Ovary (tissue), 9 donors: ENCODE data around the gene EIF6. TPM values are rescaled to one million over a fixed set of nuclear protein-coding genes. Genes with fewer than 3 reads are reported as not detected.

Experiments used
- DNase-seq, 5 donors: peaks; one replicate each; pipeline ENCODE4 v3.0.0-alpha.2; 2019 to 2020
- H3K27ac ChIP-seq, 2 donors: fragments of 200-600 bp; one replicate each; pipeline versions ENCODE4 v1.5.1 to v1.8.0; 2019 to 2022
- H3K27me3 ChIP-seq: fragments of 200-600 bp; one replicate; pipeline ENCODE4 v1.8.0; 2022
- H3K36me3 ChIP-seq: fragments of 200-600 bp; sonication (generic); one replicate; pipeline ENCODE4 v1.5.1; 2019
- H3K4me1 ChIP-seq: one replicate; pipeline ENCODE4 v1.8.1; 2013; ENCODE audit warnings: mild to moderate bottlenecking, moderate library complexity; ENCODE audit not compliant: insufficient read depth
- H3K4me3 ChIP-seq: fragments of 200-600 bp; sonication (generic); one replicate; pipeline ENCODE4 v1.5.1; 2017
- H3K9me3 ChIP-seq, 2 donors: fragments of 200-600 bp in 1 of 2; sonication (generic) in 1 of 2; one replicate each; pipeline versions ENCODE4 v1.5.1 to v1.8.1; 2013 to 2019; ENCODE audit warnings: mild to moderate bottlenecking in 1 of 2, moderate library complexity in 1 of 2
- EP300 ChIP-seq: sonication (generic); formaldehyde crosslinking; IDR thresholded peaks from one replicate; pipeline ENCODE4 v1.6.1; 2017; ENCODE audit warnings: antibody characterized with exemption
- POLR2A ChIP-seq: fragments of 450-650 bp; IDR thresholded peaks from one replicate; pipeline ENCODE4 v1.6.1; 2017; ENCODE audit warnings: antibody characterized with exemption, mild to moderate bottlenecking, moderate library complexity
- WGBS, 3 donors: extraction: QIAGEN DNeasy Blood & Tissue Kit in 1 of 3; methylation state at CpG; one replicate each; pipeline versions ENCODE4 v1.1.5 to v1.1.7; 2013 to 2017; 5-methylcytosine and 5-hydroxymethylcytosine counted together
- intact Hi-C, 4 donors: fragments of 100-400 bp; cut with DNase I; formaldehyde crosslinking; loops; one replicate each; pipeline versions ENCODE4 v1.11.0 to v1.15.1; 2022 to 2023
- polyA plus RNA-seq, 2 donors: library from polyadenylated mRNA; stranded (reverse); fragments of 200-250 nt in 1 of 2; fragments of 350-450 nt in 1 of 2; fragmentation: Illumina TruSeq in 1 of 2; extraction: RNeasy Lipid Tissue Mini Kit (QIAGEN cat#74804) in 1 of 2; gene quantifications; one replicate each; pipeline ENCODE4 v1.2.3, GENCODE V29; 2013 to 2014
- total RNA-seq, 7 donors: library from RNA; depleted of rRNA in 2 of 7; stranded (reverse); fragments of >200 nt in 2 of 7; fragmentation: NEBNext Ultra II Directional in 3 of 7; extraction: Animal tissue kit (Norgen Biotek cat#: 25700) in 3 of 7; gene quantifications; one replicate each; pipeline versions ENCODE4 v1.1.0 to v1.2.4, GENCODE V29; 2016 to 2023
- TF ChIP-seq, protein P1 (sequence below), 3 donors: fragments of 450-650 bp in 2 of 3; fragments of 200-600 bp in 1 of 3; IDR thresholded peaks; one replicate each; pipeline versions ENCODE4 v1.5.1 to v1.8.0; 2016 to 2022; ENCODE audit warnings: antibody characterized with exemption in 3 of 3, mild to moderate bottlenecking in 1 of 3
- donor health status: DM: no; HTN: no; CAD: no; lungs with moderate emphysema.
- donor health status: DM: no; HTN: no; CAD: no.
- donor health status: Bipolar disorder and iron deficiency.
- donor health status: DM: yes; HTN: yes; CAD: no.
- donor health status: DM: no; HTN: no; CAD: no.
- donor health status: DM: yes; HTN: yes; CAD: no.

EIF6 gene
- total and polyA plus RNA-seq, 9 donors, result 36.6 to 93.1 (median 69.8) TPM

GRCh38 chr20:35238170-35238569 lies 46.4 kb downstream of the EIF6 start:
- Histone ChIP-seq H3K4me3 (no peak overlapping the region), H3K27ac (no peak overlapping the region), H3K9me3 (no peaks in the 10 kb centered on the region), H3K4me1 (no peaks in the 10 kb centered on the region), H3K36me3 (no peaks in the 10 kb centered on the region), H3K27me3 (no peaks in the 10 kb centered on the region)
- WGBS, 3 donors, result 86 to 98% (median 88%) methylated on average over 4 of the region's 4 CpGs
- intact Hi-C loops, result no loop called here
- no peak for TF ChIP-seq POLR2A
- no peak for TF ChIP-seq EP300
- TF ChIP-seq, protein P1, sequence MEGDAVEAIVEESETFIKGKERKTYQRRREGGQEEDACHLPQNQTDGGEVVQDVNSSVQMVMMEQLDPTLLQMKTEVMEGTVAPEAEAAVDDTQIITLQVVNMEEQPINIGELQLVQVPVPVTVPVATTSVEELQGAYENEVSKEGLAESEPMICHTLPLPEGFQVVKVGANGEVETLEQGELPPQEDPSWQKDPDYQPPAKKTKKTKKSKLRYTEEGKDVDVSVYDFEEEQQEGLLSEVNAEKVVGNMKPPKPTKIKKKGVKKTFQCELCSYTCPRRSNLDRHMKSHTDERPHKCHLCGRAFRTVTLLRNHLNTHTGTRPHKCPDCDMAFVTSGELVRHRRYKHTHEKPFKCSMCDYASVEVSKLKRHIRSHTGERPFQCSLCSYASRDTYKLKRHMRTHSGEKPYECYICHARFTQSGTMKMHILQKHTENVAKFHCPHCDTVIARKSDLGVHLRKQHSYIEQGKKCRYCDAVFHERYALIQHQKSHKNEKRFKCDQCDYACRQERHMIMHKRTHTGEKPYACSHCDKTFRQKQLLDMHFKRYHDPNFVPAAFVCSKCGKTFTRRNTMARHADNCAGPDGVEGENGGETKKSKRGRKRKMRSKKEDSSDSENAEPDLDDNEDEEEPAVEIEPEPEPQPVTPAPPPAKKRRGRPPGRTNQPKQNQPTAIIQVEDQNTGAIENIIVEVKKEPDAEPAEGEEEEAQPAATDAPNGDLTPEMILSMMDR (IDR thresholded peaks at IDR 0.05), result no peak
- DNase-seq, result no peak

DNA sequence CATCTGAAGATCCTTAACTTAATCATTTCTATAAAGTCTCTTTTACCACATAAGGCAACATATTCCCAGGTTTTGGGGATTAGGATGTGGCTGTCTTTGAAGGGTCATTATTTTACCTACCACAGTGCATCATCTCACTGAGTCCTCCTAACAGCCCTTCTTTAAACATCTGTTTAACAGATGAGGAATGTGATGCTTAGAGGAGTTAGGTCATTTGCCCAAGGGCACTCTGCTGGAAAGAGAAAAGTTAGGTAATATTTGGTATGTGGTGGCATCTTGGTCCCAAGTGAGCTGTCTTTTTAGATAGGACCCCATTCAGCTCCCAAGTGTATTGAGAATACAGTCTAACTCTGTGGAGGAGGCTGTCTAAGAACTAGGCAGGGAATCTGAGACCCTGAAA lies 47.1 kb downstream of the EIF6 start:
- DNase-seq, result no peak
- intact Hi-C loops, result no loop called here
- H3K27ac ChIP-seq, result no peak overlapping the region
- no peak overlapping the region for H3K4me3 ChIP-seq
- no peak for TF ChIP-seq EP300
- TF ChIP-seq, protein P1 (IDR thresholded peaks at IDR 0.05), result no peak
- no peak for TF ChIP-seq POLR2A
- no peaks in the 10 kb centered on the region for H3K4me1 ChIP-seq
- no peaks in the 10 kb centered on the region for H3K9me3 ChIP-seq
- H3K36me3 ChIP-seq, result no peaks in the 10 kb centered on the region
- no peaks in the 10 kb centered on the region for H3K27me3 ChIP-seq

- Histone ChIP-seq H3K27me3 (no peaks in the 10 kb centered on the region), H3K4me3 (no peak overlapping the region), H3K4me1 (no peaks in the 10 kb centered on the region), H3K9me3 (no peaks in the 10 kb centered on the region), H3K27ac (no peak overlapping the region), H3K36me3 (no peaks in the 10 kb centered on the region)
- no peak for DNase-seq
- intact Hi-C loops, result no loop called here
- TF ChIP-seq POLR2A (no peak), EP300 (no peak)
- TF ChIP-seq, protein P1 (IDR thresholded peaks at IDR 0.05), result no peak
- 88 to 94% (median 91%) methylated on average over 6 of the region's 6 CpGs for WGBS, 3 donors
Measured at GRCh38 chr20:35235881-35236280, 48.7 kb downstream of the EIF6 start.

DNA sequence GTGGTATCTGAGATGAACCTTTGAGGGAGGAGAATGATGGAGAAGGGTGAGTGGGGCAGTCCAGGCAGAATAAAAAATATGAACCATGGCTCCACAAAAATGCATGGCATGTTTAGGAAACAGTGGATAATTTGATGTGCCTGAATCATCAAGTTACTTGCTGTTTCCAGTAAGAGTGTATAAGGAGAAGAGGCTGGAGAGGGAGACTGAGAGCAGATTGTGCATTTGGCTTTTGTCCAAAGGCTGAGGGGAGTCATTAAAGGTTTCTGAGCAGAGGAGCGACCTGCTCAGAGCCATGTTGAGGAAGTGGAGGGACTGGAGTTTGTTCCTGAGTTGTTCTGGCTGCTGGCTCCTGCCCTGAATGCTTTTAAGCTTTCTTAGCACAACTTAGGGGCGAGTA lies 52.0 kb downstream of the EIF6 start:
- WGBS, 3 donors, result 57 to 76% (median 69%) methylated on average over 2 of the region's 2 CpGs
- Histone ChIP-seq H3K4me1 (peaks cover 2% of the 10 kb centered on the region), H3K4me3 (no peak overlapping the region), H3K36me3 (no peaks in the 10 kb centered on the region), H3K9me3 (no peaks in the 10 kb centered on the region), H3K27me3 (no peaks in the 10 kb centered on the region), H3K27ac (no peak overlapping the region)
- TF ChIP-seq POLR2A (no peak), EP300 (no peak)
- TF ChIP-seq, protein P1 (IDR thresholded peaks at IDR 0.05), result no peak
- DNase-seq, result no peak
- intact Hi-C loops, result no loop called here

Other genes with a start within 250 kb of the EIF6 start
- gene TRPC4AP, start 192.0 kb downstream of the EIF6 start, total RNA-seq, result 10 to 100 TPM; 32.9 to 41.5 (median 40.7) TPM
- gene TRPC4AP, start 192.0 kb downstream of the EIF6 start, polyA plus RNA-seq, result 10 to 100 TPM; 30.5 to 51.8 TPM
- 10 to 100 TPM in 5 of 7 donors, 1 to 10 TPM in 2; 6.4 to 14.9 (median 13.4) TPM for gene EDEM2, start 137.4 kb downstream of the EIF6 start, total RNA-seq
- 10 to 100 TPM; 10.3 to 19.4 TPM for gene EDEM2, start 137.4 kb downstream of the EIF6 start, polyA plus RNA-seq
- 10 to 100 TPM in 6 of 7 donors, 1 to 10 TPM in 1; 9.1 to 38.4 (median 17.5) TPM for gene PROCR, start 112.7 kb downstream of the EIF6 start, total RNA-seq
- 10 to 100 TPM; 24.9 to 40.2 TPM for gene PROCR, start 112.7 kb downstream of the EIF6 start, polyA plus RNA-seq
- gene MMP24, start 58.1 kb downstream of the EIF6 start, total RNA-seq, result 10 to 100 TPM in 1 of 7 donors, 1 to 10 TPM in 2, under 1 TPM in 4; 0.20 to 10.8 (median 0.67) TPM
- gene MMP24, start 58.1 kb downstream of the EIF6 start, polyA plus RNA-seq, result under 1 TPM; 0.55 to 0.81 TPM
- 10 to 100 TPM; 22.9 to 77.7 (median 65.8) TPM for gene MMP24OS, start 6.7 kb downstream of the EIF6 start, total RNA-seq
- gene MMP24OS, start 6.7 kb downstream of the EIF6 start, polyA plus RNA-seq, result 10 to 100 TPM; 20.5 to 42.4 TPM
- gene FAM83C, start 7.7 kb upstream of the EIF6 start, total RNA-seq, result not detected
- not detected for gene FAM83C, start 7.7 kb upstream of the EIF6 start, polyA plus RNA-seq
- 10 to 100 TPM; 20.6 to 60.4 (median 43.4) TPM for gene UQCC1, start 127.2 kb upstream of the EIF6 start, total RNA-seq
- gene UQCC1, start 127.2 kb upstream of the EIF6 start, polyA plus RNA-seq, result 10 to 100 TPM; 19.1 to 53.3 TPM
- under 1 TPM in 2 of 7 donors, not detected in 5; 0.33 to 0.36 TPM for gene GDF5, start 153.5 kb upstream of the EIF6 start, total RNA-seq
- gene GDF5, start 153.5 kb upstream of the EIF6 start, polyA plus RNA-seq, result not detected
- 10 to 100 TPM; 20.6 to 44.2 (median 27.9) TPM for gene CEP250, start 170.8 kb upstream of the EIF6 start, total RNA-seq
- gene CEP250, start 170.8 kb upstream of the EIF6 start, polyA plus RNA-seq, result 10 to 100 TPM; 11.7 to 16.0 TPM
- not detected for gene C20orf173, start 244.9 kb upstream of the EIF6 start, total RNA-seq
- gene C20orf173, start 244.9 kb upstream of the EIF6 start, polyA plus RNA-seq, result not detected